HG02678 (cell line): ENCODE data around the gene GNA12.

Experiments
- ATAC-seq: cut with Tn5 transposase; IDR thresholded peaks from one replicate; pipeline ENCODE4 v1.9.1; 2021; ENCODE audit warnings: mild to moderate bottlenecking, moderate library complexity; ENCODE audit not compliant: unreplicated experiment

The GNA12 gene, protein sequence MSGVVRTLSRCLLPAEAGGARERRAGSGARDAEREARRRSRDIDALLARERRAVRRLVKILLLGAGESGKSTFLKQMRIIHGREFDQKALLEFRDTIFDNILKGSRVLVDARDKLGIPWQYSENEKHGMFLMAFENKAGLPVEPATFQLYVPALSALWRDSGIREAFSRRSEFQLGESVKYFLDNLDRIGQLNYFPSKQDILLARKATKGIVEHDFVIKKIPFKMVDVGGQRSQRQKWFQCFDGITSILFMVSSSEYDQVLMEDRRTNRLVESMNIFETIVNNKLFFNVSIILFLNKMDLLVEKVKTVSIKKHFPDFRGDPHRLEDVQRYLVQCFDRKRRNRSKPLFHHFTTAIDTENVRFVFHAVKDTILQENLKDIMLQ

DNA sequence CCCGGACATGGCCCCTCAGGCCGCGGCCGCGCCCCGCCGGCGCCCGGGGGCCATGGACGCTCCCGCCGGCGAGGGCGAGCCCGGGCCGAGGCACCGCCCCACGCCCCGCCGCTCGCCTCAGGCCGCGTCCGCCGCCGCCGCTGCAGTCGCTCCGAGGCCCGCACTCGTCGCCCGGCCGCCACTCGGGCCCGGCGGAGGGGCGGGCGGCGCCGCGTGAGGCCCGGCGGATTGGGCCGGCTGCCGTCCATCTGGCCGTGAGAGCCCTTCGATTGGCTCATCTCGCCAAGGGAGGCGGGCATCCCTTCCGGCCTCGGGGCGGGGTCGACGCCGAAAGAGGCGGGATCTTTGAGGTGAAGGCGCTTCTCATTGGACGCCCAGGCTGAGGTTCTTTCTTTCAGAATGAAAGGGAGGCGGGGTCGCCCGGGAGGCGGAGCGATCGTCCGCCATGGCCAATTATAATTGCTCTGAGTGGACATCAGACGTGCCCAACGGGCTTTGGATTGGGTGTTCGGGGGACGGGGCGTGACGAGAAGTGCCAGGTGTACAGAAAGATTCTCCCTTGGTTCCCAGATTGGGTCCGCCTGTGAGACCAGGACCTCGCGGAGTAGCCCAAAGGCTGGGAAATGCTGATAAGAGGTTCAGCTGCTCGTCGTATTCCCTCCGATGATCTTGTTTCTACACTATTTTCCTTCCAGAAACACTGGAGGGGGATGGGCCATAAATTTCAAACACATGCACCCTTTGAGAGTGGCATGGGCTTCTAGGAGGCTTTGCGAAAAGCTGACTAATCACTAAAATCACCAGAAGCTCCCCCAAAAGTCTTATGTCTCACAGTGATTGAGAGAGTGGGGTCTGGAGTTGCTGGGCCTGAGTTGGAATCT lies at the start of gene GNA12:
GNA12 (minus strand) TSS at position 156 of the 881 bp plus-strand sequence; CDS start at position 9, 147 bp downstream.
- ATAC-seq: peak; percentile 92

DNA sequence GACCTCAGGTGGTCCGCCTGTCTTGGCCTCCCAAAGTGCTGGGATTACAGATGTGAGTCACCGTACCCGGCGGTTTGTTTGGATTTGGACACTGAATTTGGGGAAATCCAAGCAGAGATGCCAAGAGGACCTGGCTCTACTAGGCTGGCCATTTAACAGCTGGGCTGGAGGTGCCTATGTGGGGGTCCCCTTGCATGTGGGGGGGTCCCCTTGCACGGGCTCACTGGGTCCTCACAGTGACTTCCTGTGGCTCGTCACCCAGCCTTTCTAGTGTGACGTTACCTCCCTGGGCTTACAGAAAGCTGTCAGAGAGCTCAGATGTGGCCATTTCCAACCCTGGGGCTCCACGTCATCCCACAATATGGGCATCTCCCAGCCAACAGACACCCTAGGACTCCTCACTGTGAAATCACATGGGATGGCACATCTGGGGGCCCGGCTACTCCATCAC lies 49.3 kb upstream of the GNA12 start:
- no peak for ATAC-seq

DNA sequence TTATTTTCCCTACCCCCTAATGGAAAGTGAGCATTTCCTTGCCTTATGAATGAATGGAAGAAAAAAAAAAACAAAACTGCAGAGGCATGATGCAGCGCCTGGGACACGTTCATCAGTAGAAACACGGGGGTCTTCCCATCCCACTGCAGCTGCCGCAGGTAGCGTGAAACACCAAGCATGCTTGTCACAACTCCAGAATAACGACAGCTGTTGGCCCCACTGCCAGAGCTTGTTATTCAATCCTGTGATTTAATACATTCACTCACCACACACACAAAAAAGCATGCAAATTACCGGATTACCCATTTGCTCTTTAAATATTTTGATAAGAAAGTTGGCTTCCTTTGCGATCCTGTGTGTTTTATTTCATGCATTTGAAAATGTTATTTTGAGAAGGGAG lies 48.4 kb upstream of the GNA12 start:
- no peak for ATAC-seq

DNA sequence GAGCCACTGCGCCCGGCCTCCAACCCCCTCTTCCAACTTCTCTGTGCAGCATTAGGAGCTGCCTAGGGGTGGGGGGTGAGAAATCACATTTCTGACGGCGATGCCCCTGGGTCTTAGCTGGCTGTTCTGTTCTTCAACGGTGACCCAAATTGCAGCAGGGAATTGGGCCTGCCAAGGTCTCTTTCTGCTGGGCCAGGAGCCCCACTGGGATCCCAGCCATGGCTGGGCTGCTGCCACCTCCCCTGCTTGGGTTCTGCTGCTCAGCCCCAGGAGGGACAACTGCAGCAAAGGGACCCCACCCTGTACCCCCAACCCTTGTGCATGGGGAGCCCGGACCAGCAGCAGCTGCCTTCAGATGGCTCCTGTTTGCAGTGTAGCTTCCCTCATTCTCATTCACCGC lies 43.7 kb upstream of the GNA12 start:
- ATAC-seq: no peak

DNA sequence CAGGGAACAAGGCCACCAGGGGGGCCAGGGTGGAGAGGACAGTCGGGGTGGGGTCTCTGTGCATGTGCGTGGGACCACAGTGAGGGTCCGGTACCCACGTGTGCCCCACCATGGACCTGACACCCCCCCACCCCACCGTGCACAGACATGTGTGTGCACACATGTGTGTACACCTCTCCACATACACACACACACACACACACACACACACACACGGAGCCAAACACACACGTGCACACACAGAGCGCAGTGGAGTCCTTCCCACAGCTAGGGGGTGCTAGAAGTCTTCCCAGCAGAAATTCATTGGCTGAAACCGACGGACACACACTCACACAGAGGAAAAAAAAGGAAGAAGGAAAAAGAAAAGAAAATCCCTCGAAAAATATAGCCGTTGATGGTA lies 42.8 kb upstream of the GNA12 start:
- ATAC-seq: peak; percentile 61

DNA sequence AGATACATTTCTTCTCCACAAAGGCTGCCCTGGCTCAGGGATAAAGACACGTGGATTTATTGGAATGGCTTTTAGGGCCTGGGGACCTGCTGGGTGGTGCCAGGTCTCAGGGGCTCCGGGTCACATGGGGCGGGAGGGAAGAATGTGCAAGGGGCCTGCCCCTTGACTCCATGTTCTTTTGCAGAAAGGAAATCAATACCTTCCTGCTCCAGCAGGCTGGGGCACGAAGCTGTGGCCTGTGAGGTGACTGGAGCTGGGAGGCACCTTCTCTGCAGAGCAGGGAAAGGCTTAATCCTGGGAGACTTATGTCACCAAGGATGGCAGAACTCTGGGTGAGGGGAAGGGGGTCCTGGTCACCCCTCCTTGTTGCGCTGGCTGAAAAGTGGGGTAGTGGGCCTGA lies 42.3 kb upstream of the GNA12 start:
- ATAC-seq: no peak

DNA sequence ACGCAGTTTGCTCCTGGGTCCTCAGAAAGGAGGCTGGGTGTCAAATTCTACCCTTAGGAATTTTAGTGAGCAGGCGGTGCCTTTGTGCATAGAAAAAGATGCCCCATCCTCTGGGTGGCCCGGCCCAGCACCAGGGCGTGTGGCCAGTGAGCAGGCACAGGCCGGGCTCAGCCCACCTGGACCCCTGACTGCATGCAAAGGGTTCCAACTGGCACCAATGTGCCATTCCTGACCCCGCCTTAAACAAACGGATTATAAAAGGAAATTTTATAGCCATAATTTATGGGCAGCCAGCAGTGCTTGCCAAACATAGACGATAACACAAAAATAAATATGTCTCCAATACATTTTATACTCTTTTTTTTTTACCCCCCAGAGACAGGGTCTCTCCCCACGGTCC lies 40.1 kb upstream of the GNA12 start:
- no peak for ATAC-seq

DNA sequence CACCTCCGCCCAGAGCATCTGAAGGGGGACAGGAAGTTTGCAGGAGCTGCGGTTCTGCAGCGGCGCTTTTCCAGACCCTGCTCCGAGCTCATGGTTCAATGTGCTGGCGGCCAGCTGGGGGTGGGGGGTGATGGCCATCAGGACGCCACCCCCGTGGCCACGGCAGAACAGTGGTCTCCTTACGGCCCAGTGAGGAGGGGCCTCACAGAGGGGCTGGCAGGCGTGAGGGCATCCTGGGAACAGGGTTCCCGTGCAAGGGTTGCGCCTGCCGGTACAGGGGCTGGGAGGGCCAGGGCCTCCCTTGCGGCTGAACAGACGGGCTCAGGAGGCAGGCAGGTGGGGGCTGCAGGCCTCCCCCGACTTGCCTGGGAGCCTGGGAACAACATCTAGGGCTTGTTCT lies 39.0 kb upstream of the GNA12 start:
- no peak for ATAC-seq

DNA sequence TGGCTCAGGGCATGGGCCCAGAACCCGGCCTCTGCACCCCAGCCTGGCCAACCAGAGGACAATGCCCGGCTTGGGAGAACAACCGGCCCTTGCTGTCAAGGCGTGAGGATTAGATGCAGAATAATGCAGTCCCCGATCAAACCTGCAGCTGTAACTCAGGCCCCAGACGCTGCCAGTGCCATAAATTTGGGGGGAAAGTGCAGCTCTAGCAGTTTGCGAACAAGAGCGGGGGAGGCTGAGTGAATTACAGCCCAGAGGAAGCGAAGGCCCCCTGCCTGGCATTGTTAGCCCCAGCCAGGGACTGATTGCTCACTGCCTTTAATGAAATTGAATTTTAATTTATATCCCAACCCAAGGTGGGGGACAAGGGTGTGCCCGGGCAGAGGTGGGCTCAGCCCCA lies 38.0 kb upstream of the GNA12 start:
- ATAC-seq: no peak

DNA sequence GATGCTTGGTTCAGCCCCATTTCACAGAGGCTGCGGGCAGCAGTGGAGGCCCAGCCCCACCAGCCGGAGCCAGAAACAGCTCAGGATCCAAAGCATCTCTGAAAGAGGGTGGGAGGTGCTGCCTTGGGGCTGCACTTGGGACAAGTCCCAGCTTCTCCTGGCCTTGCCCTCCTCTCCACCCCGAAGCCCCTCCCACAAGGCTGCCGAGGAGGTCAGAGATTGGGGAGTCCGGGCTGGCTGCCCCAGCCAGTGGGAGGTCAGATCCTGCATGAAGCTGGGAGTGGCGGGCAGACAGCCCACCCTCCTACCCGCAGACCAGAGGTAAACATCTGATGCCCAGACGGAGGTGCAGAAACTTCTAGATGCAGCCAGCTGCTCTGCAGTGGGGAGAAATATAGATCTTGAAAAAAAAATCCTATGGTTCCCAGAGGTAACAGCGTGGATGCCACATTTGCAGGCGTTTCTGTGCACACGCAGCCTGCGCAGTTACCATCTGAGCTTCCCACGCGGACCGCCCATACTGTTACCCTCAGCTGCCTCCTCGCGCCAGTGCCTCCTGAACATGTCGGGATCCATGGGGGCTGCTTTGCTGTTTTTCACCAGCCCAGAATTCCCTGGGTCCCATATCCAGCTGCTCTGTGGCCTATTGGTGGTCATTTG lies 36.9 kb upstream of the GNA12 start:
- no peak for ATAC-seq

DNA sequence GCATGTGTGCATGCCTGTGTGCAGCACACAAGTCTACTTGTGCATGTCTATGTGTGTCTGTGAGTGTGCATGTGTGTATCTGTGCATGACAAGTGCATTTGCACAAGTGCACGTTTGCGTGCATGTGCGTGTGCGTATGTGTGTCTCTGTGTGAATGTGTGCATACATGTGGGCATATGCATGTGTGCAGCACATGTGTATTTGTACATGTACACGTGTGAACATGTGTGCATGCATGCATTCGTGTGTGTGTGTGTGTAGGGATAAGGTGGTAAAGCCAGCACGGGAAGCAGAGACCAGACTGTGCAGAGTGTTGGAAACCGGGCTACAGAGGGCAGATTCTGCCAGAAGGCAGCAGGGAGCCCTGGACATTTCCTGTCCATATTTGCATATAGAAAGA lies 35.9 kb upstream of the GNA12 start:
- no peak for ATAC-seq

DNA sequence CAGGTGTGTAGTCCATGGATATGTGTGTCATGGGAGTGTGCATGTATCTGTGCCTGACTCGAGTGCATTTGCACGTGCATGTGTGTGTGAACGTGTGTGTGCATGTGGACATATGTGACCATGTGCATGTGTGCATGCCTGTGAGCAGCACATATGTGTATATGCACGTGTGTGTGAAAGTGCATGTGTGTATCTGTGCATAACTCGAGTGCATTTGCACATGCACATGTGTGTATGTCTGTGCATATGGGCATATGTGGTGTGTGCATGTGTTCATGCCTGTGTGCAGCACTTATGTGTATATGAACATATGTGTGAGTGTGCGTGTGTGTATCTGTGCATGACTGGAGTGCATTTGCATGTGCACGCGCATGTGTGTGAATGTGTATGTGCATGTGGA lies 35.2 kb upstream of the GNA12 start:
- no peak for ATAC-seq

DNA sequence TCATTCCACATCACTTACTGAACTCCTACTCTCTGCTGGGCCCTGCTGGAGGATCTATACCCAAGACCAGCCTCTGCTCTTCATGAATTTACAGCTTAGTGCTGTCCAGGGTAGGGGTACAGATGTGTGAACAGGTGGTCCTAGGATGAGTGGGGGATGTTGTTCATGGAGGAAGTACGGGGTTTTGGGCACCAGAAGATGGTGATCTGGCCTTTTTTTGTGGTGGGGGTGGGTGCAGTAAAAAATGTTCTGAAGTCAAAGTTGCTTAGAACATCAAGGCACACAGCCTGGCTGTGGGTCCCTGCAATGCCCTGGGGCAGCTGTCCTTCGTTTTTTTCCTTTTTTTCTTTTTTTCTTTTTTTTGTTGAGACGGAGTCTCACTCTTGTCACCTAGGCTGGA lies 34.2 kb upstream of the GNA12 start:
- no peak for ATAC-seq

DNA sequence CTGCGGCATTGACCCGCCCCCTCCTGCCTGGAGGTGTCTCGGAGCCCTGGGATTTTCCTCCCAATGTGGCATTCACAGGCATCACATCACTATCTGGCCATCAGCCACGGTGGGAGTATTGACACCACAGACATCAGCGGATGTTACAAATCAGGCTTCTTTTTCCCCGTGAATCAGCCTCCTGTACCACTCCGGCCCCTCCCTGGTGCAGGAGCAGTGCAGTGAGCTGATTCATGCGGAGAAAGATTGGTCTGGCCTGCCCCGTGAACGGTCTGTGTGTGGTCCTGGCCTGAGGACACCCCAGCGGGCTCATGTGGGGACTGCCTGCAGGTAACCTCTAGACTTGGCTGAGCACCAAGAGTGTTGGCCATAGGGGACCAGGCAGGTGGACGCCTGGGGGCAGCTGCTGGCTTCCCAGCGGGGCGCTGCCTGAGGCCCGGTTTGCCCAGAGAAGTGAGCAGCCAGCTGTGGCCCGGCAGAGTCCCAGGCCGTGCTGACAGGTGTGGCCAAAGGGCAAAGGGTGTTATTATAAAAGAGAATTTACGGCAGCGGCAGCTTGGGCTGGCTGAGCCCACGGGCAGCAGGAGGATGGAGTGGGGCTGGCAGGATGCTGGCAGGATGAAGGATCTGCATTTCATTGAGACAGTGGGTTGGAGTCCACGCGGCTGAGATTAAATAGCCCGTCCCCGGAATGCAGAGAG lies 32.1 kb upstream of the GNA12 start:
- ATAC-seq: no peak

DNA sequence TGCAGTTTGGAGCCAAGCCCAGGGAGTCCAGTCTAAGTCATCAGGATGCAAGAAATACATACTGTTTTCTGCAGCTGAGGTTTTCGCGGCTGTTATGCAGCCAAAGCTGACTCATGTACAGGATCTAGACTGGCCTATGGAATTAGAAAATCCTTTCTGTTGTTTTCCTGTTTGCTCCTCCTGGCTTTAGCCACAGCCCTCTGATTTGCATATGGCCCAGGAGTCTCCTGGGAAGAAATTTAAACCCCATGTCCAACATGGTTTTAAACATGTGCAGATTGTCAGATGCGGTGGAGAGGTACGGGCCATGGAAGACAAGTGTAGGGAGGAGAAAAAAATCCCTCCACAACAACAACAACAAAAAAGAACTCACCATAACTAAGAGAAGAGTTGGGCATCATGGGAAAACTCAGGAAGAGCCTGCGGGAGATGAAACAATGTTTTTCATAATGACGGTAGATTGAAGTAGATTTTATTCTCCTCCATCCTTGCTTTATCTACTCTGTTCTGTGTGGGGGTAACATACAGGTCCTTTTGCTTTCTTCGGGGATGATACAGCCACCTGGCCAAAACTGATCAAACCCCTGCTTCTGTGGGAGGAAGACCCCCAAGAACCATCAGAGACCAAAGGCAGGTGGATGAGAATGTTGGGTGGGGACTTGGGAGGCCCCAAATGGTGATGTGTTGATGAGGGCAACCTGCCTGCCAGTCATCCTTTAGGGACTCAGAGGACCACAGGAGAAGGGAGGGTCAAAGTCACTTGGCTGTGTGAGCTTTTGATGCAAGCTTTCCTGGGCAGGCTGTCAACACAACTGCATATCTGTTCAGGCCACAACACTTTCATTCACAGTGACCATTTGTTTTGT lies 29.8 kb upstream of the GNA12 start:
- no peak for ATAC-seq

DNA sequence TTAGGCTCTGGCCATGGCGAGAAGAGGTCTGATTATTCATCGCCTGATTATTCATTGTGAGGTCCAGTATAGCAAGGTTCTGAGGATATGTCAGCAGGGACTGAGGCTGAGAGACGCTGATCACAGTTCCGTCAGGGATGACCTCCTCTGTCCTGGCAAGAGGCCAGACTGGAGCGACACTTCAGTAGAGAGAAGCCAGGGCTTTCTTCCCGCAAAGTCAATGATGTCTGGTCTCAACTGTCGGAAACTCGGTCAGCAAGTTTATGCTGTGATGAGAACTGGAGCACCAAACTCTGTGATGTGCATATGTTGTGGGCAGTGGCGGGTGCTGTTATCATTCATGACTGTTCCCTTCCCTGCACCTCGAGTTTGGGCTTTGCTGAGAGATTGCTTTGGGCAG lies 29.0 kb upstream of the GNA12 start:
- ATAC-seq: no peak

DNA sequence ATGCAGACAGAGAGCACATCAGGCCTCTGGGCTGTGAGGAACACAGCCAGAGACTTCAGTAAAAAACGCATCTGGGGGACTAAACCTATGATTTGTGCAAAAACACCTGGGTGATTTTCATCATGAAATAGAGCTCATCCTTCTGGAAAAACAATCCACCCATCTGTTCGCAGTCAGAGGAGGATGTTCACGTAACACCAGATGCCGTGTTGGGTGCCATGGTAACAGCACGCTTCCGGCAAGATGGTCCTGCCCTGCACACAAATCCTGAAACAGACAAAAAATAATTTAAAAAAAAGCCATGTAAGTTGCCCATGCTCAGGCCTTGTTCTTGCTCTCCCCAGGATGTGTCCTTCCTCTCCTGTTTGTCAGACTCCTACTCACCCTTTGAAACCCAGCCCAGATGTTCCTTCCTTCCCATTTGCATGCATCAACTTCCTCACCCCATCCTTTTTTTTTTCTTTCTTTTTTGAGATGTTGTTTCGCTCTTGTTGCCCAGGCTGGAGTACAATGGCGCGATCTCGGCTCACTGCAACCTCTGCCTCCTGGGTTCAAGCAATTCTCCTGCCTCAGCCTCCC lies 28.3 kb upstream of the GNA12 start:
- no peak for ATAC-seq

DNA sequence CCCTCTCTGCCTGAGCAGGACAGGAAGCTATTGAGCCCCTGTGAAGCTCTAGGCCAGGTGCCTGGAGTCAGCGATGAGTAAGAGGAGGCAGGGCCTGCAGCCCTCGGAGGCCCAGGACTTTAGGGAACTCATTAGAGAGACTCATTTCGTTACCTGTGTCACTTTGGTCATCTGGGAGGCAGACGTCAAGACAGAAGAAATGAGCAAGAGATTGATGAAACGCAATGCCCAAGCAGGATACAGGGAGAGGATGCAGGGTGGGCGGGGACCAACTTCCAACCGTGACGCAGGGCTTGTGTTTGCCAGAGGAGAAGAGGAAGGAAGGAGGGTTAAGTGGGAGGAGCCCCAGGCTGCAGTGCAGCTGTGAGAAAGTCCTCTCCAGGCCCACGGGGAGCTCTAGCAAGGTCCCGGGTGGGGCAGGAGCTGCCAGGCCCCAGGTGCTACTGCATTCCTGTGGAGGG lies 26.4 kb upstream of the GNA12 start:
- peak; percentile 54 for ATAC-seq

DNA sequence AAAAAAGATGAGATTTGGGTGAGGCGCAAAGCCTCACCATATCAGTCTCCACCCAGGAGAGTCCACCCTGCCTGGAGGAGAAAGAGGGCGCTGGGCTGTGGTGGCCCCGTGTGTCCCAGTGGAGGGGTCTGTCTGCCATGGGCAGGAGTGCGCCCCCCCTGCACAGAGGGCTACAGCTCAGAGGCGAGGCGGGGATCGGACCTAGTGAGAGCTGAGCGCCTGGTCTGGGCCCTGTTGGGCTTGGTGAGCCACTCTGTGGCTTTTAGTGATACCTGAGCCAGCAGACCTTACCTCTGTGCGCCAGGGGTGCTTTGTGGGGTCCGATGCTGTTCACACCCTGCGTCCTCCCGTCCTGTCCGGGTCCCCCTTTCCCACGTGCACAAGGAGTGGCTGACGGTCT lies 25.9 kb upstream of the GNA12 start:
- no peak for ATAC-seq

DNA sequence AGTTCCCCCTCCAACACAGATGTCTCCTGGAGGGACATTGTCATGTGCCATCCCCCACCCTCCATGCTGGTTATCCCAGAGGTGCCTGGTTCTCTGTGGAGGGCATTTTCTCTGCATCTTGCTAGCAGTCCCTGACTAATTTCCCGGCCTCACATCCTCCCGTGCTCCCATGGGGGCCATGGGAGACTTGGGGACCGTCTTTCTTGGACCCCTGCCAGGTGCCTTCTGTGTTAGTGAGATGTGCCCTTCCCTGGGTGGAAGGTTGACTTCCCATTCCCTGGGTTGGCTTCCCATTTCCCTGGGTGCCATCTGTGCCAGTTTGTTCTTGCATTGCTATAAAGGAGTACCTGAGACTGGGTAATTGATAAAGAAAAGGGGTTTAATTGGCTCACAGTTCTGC lies 22.5 kb upstream of the GNA12 start:
- no peak for ATAC-seq
